SK-N-SH treated with all-trans-retinoic acid at 6 μM for 48 hours (cell line): ENCODE data around the gene SRPK2.
"Not testable (repeated sequence)": the region's sequence is repeated elsewhere in the genome, so short reads cannot be mapped to it uniquely, and the experiment has no call there.

ENCODE experiments used
- ATAC-seq: fragments of 200-7000 bp; cut with Tn5 transposase; 3 replicates; pipeline ENCODE4 v1.9.1; 2020; ENCODE audit warnings: mild to moderate bottlenecking, moderate library complexity
- ARNTL ChIP-seq: fragments of 450-650 bp; formaldehyde crosslinking; IDR thresholded peaks from 2 replicates; pipeline ENCODE4 v1.5.0; 2020; ENCODE audit warnings: low read depth, mild to moderate bottlenecking, moderate library complexity, borderline replicate concordance
- BACH2 ChIP-seq: fragments of 250-450 bp; sonication (Bioruptor Pico); IDR thresholded peaks from 2 replicates; pipeline ENCODE4 v1.9.0; 2021; ENCODE audit warnings: mild to moderate bottlenecking, borderline replicate concordance
- CSDC2 ChIP-seq: fragments of 250-450 bp; sonication (Bioruptor Pico); IDR thresholded peaks from 2 replicates; pipeline ENCODE4 v1.5.0; 2020; ENCODE audit warnings: mild to moderate bottlenecking, moderate library complexity
- ESRRG ChIP-seq: fragments of 250-450 bp; sonication (Bioruptor Pico); IDR thresholded peaks from 2 replicates; pipeline ENCODE4 v1.6.1; 2021; ENCODE audit warnings: mild to moderate bottlenecking
- ISL1 ChIP-seq: fragments of 250-450 bp; sonication (Bioruptor Pico); IDR thresholded peaks from 2 replicates; pipeline ENCODE4 v2.1.2; 2022; ENCODE audit warnings: mild to moderate bottlenecking, moderate library complexity
- OSR1 ChIP-seq: fragments of 250-450 bp; sonication (Bioruptor Pico); IDR thresholded peaks from 2 replicates; pipeline ENCODE4 v1.8.0; 2022; ENCODE audit warnings: moderate library complexity, mild to moderate bottlenecking, inconsistent platforms
- PPARA ChIP-seq: fragments of 250-450 bp; sonication (Bioruptor Pico); IDR thresholded peaks from 2 replicates; pipeline ENCODE4 v1.5.0; 2020; ENCODE audit warnings: mild to moderate bottlenecking, borderline replicate concordance
- RARB ChIP-seq: fragments of 250-450 bp; sonication (Bioruptor Pico); IDR thresholded peaks from 2 replicates; pipeline ENCODE4 v1.8.0; 2021; ENCODE audit warnings: mild to moderate bottlenecking, moderate library complexity
- SNAI2 ChIP-seq: fragments of 250-450 bp; sonication (Bioruptor Pico); IDR thresholded peaks from 2 replicates; pipeline ENCODE4 v1.5.0; 2020; ENCODE audit warnings: mild to moderate bottlenecking, moderate library complexity
- TCF4 ChIP-seq: fragments of 250-450 bp; sonication (Bioruptor Pico); IDR thresholded peaks from 2 replicates; pipeline ENCODE4 v1.8.0; 2021; ENCODE audit warnings: mild to moderate bottlenecking, moderate library complexity, borderline replicate concordance
- TOX ChIP-seq: fragments of 250-450 bp; sonication (Bioruptor Pico); IDR thresholded peaks from 2 replicates; pipeline ENCODE4 v1.8.0; 2021; ENCODE audit warnings: mild to moderate bottlenecking, moderate library complexity, borderline replicate concordance
- ZC3H10 ChIP-seq: fragments of 250-450 bp; sonication (Bioruptor Pico); IDR thresholded peaks from 2 replicates; pipeline ENCODE4 v1.5.1; 2021; ENCODE audit warnings: mild to moderate bottlenecking, moderate library complexity
- ZFP3 ChIP-seq: fragments of 250-450 bp; sonication (Bioruptor Pico); IDR thresholded peaks from 2 replicates; pipeline ENCODE4 v1.5.0; 2020; ENCODE audit warnings: mild to moderate bottlenecking, moderate library complexity
- ZNF565 ChIP-seq: fragments of 450-650 bp; formaldehyde crosslinking; conservative IDR thresholded peaks from 2 replicates; pipeline ENCODE4 v1.5.0; 2020; ENCODE audit warnings: low read depth, mild to moderate bottlenecking, moderate library complexity
- ZNF70 ChIP-seq: fragments of 450-650 bp; formaldehyde crosslinking; IDR thresholded peaks from 2 replicates; pipeline ENCODE4 v1.5.0; 2020; ENCODE audit warnings: mild to moderate bottlenecking, moderate library complexity
- ZNF8 ChIP-seq: fragments of 450-650 bp; formaldehyde crosslinking; IDR thresholded peaks from 2 replicates; pipeline ENCODE4 v1.5.0; 2020; ENCODE audit warnings: mild to moderate bottlenecking, moderate library complexity
- TF ChIP-seq, protein P1 (sequence below): fragments of 250-450 bp; sonication (Bioruptor Pico); IDR thresholded peaks from 2 replicates; pipeline ENCODE4 v1.8.0; 2021; ENCODE audit warnings: low read depth, mild to moderate bottlenecking, moderate library complexity, borderline replicate concordance
- TF ChIP-seq, protein P2 (sequence below): fragments of 250-450 bp; sonication (Bioruptor Pico); IDR thresholded peaks from 2 replicates; pipeline ENCODE4 v1.8.0; 2020; ENCODE audit warnings: mild to moderate bottlenecking, moderate library complexity, borderline replicate concordance
- TF ChIP-seq, protein P3 (sequence below): fragments of 250-450 bp; sonication (Bioruptor Pico); IDR thresholded peaks from 2 replicates; pipeline ENCODE4 v1.5.1; 2020; ENCODE audit warnings: low read depth, mild to moderate bottlenecking, moderate library complexity
- TF ChIP-seq, protein P4 (sequence below): fragments of 250-450 bp; sonication (Bioruptor Pico); IDR thresholded peaks from 2 replicates; pipeline ENCODE4 v1.5.1; 2021; ENCODE audit warnings: mild to moderate bottlenecking, moderate library complexity

The SRPK2 gene

DNA sequence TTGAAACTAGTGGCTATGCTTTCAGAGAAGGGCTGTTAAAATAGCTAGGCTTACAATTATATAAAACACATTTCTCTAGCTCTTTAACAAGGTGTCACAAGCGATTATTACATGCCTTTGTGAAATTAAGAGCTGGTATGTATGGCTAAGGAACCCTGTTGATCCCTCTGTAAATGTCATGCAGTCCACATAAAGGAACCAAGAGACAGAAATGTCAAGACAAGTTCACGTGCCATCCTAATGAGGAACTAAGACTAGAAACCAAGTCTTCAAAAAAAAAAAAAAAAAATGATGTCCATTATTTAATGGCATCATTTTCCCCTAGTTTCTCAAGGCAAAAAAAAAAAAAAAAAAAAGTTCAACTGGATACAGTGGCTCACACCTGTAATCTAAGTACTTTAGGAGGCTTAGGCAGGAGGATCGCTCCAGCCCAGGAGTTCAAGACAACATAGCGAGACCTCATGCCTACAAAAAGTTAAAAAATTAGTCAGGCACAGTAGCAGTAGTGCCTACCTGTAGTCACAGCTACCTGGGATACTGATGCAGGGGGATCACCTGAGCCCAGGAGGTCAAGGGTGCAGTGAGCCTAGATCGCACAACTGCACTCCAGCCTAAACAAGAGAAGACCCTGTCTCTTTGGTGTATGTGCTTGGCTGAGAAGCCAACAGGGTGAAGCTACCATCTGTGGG lies 63.4 kb downstream of the SRPK2 start:
- ATAC-seq = no peak
- no peak for TF ChIP-seq SNAI2 (CRISPR knock-in tag)
- TF ChIP-seq ISL1 (CRISPR knock-in tag) = no peak
- TF ChIP-seq OSR1 (CRISPR knock-in tag) = no peak
- TF ChIP-seq, all 23 proteins: peak for 0

DNA sequence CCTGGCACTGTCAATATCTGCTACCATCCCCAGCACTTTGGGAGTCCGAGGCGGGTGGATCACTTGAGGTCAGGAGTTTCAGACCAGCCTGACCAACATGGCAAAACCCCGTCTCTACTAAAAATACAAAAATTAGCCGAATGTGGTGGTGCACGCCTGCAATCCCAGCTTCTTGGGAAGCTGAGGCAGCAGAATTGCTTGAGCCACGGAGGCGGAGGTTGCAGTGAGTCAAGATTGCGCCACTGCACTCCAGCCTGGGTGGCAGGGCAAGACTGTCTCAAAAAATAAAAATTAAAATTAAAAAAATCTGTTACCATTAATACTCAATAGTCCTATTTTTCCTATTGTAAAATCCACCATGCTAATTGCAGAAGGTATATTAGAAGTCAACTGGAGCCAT lies 64.1 kb downstream of the SRPK2 start:
- ATAC-seq = not testable (repeated sequence)

DNA sequence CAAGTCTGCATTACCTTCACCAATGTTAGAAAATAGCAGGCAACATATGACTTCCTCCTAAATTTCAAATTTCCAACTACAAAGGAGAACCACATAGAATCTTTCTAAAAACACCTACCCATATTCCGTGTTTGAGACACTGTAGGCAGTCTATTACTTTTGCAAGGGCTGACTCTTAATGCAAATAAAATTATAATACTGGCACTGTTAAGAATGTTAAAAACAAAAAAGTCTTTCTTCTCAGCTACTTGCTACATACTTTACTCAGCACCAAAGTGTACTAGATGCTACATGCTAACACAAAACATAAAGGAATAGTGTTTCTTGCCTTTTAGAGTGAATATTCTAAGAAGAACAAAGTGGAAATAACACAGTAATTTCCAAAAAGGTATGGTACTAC lies 65.4 kb downstream of the SRPK2 start:
- TF ChIP-seq, protein P1, sequence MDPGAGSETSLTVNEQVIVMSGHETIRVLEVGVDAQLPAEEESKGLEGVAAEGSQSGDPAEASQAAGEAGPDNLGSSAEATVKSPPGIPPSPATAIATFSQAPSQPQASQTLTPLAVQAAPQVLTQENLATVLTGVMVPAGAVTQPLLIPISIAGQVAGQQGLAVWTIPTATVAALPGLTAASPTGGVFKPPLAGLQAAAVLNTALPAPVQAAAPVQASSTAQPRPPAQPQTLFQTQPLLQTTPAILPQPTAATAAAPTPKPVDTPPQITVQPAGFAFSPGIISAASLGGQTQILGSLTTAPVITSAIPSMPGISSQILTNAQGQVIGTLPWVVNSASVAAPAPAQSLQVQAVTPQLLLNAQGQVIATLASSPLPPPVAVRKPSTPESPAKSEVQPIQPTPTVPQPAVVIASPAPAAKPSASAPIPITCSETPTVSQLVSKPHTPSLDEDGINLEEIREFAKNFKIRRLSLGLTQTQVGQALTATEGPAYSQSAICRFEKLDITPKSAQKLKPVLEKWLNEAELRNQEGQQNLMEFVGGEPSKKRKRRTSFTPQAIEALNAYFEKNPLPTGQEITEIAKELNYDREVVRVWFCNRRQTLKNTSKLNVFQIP (CRISPR knock-in tag) = no peak
- no peak for TF ChIP-seq OSR1 (CRISPR knock-in tag)
- no peak for ATAC-seq

DNA sequence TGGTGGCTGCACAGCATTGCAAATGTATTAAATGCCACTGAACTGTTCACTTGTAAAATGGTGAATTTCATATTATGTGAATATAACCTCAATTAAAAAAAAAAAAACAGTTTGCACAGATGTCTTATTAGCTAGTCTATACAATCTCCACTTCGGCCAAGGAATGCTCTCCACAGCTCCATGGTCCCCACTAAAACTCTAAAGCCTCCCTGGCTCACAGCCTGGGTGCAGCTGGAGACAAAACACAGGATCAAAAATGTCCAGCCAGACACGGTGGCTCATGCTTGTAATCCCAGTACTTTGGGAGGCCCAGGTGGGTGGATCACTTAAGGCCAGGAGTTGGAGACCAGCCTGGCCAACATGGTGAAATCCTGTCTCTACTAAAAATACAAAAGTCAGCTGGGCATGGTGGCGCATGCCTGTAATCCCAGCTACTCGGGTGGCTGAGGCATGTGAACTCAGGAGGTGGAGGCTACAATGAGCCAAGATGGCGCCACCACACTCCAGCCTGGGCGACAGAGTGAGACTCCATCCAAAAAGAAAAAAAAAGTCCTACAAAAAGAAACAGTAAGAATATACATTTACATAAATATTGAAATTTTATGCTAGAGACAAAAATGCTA lies 66.0 kb downstream of the SRPK2 start:
- no peak for ATAC-seq
- TF ChIP-seq ZNF565 (CRISPR knock-in tag) (no peak), CSDC2 (CRISPR knock-in tag) (no peak), SNAI2 (CRISPR knock-in tag) (no peak), PPARA (no peak), ESRRG (no peak), ZFP3 (CRISPR knock-in tag) (no peak), TCF4 (no peak), BACH2 (CRISPR knock-in tag) (no peak), ARNTL (CRISPR knock-in tag) (no peak), TOX (CRISPR knock-in tag) (no peak), ZNF70 (no peak), ZNF8 (CRISPR knock-in tag) (no peak), ZC3H10 (no peak), RARB (CRISPR knock-in tag) (no peak)
- TF ChIP-seq, protein P2, sequence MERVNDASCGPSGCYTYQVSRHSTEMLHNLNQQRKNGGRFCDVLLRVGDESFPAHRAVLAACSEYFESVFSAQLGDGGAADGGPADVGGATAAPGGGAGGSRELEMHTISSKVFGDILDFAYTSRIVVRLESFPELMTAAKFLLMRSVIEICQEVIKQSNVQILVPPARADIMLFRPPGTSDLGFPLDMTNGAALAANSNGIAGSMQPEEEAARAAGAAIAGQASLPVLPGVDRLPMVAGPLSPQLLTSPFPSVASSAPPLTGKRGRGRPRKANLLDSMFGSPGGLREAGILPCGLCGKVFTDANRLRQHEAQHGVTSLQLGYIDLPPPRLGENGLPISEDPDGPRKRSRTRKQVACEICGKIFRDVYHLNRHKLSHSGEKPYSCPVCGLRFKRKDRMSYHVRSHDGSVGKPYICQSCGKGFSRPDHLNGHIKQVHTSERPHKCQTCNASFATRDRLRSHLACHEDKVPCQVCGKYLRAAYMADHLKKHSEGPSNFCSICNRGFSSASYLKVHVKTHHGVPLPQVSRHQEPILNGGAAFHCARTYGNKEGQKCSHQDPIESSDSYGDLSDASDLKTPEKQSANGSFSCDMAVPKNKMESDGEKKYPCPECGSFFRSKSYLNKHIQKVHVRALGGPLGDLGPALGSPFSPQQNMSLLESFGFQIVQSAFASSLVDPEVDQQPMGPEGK (CRISPR knock-in tag) = no peak
- TF ChIP-seq, protein P1 (CRISPR knock-in tag) = no peak

DNA sequence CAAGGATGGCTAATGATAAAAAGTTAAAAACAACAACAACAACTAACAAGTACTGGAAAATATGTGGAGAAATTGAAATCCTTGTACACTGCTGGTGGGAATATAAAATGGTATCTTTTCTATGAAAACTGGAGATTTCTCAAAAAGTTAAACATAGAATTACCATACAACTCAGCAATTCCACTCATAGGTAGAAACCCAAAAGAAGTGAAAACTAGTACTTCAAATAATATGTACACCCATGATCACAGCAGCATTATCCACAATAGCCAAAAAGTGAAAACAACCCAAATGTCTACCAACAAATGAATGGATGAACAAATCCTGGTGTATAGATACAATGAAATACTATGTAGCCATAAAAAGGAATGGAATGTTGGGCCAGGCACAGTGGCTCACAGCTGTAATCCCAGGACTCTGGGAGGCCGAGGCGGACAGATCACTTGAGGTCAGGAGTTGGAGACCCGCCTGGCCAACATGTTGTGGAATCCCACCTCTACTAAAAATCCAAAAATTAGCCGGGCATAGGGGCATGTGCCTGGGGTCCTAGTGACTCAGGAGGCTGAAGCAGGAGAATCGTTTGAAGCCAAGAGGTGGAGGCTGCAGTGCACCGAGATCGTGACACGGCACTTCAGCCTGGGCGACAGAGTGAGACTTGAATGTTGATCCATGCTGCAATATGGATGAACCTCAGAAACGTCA lies 66.8 kb downstream of the SRPK2 start:
- no peak for ATAC-seq

More for the DNA sequence above, 66.8 kb downstream of the SRPK2 start:
- TF ChIP-seq TCF4 = no peak
- TF ChIP-seq, protein P3, sequence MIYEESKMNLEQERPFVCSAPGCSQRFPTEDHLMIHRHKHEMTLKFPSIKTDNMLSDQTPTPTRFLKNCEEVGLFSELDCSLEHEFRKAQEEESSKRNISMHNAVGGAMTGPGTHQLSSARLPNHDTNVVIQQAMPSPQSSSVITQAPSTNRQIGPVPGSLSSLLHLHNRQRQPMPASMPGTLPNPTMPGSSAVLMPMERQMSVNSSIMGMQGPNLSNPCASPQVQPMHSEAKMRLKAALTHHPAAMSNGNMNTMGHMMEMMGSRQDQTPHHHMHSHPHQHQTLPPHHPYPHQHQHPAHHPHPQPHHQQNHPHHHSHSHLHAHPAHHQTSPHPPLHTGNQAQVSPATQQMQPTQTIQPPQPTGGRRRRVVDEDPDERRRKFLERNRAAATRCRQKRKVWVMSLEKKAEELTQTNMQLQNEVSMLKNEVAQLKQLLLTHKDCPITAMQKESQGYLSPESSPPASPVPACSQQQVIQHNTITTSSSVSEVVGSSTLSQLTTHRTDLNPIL (CRISPR knock-in tag) = no peak
- TF ChIP-seq, protein P1 (CRISPR knock-in tag) = no peak
- TF ChIP-seq, protein P4, sequence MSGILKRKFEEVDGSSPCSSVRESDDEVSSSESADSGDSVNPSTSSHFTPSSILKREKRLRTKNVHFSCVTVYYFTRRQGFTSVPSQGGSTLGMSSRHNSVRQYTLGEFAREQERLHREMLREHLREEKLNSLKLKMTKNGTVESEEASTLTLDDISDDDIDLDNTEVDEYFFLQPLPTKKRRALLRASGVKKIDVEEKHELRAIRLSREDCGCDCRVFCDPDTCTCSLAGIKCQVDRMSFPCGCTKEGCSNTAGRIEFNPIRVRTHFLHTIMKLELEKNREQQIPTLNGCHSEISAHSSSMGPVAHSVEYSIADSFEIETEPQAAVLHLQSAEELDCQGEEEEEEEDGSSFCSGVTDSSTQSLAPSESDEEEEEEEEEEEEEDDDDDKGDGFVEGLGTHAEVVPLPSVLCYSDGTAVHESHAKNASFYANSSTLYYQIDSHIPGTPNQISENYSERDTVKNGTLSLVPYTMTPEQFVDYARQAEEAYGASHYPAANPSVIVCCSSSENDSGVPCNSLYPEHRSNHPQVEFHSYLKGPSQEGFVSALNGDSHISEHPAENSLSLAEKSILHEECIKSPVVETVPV (CRISPR knock-in tag) = no peak
- no peak for TF ChIP-seq BACH2 (CRISPR knock-in tag)
- no peak for TF ChIP-seq ZNF70
- no peak for TF ChIP-seq PPARA
- no peak for TF ChIP-seq TOX (CRISPR knock-in tag)
- TF ChIP-seq ARNTL (CRISPR knock-in tag) = no peak
- TF ChIP-seq ISL1 (CRISPR knock-in tag) = no peak
- no peak for TF ChIP-seq CSDC2 (CRISPR knock-in tag)
- TF ChIP-seq, all 23 proteins: peak for 0
